ENCODE data around the gene NPEPL1. TPM values are rescaled to one million over a fixed set of nuclear protein-coding genes. Genes with fewer than 3 reads are reported as not detected.

NPEPL1 gene
- total and polyA plus RNA-seq, 3 experiments from 2014 or later, result 6.8 to 18.6 (median 15.3) TPM

DNA sequence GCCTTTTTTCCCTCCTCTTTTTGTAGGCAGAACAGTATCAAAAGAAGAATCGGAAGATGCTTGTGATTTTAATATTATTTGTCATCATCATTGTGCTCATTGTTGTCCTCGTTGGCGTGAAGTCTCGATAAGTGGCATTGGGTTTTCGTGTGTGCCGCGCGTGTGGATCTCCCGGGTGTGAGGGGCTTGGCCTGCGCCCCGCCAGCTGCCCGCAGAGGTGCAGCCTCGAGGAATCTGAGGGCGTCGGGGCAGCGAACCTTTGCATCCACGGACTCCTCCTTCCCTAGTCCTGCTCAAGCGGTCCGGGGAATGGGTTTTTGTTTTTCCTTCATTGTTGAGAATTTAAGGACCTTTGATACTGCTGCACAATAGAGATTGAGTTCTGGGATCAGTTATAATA, 16.4 kb upstream of the NPEPL1 start:
- peaks cover 0 to 6% (median 1%) of the 10 kb centered on the region in 3 donors for H3K4me1 Mint-ChIP-seq
- Histone ChIP-seq H3K4me1 (ENCODE audit: insufficient read depth, low read length) (no peaks in the 10 kb centered on the region), H3K36me3 (ENCODE audit: insufficient read depth, low read length) (peaks cover 35% of the 10 kb centered on the region), H3K27ac (ENCODE audit: low read depth, low read length) (no peak overlapping the region), H3K9me3 (ENCODE audit: low read length) (no peaks in the 10 kb centered on the region), H3K27me3 (ENCODE audit: insufficient read depth, low read length, poor library complexity, severe bottlenecking) (no peaks in the 10 kb centered on the region), H3K4me3 (ENCODE audit: low read length) (no peak overlapping the region)
- H3K27me3 Mint-ChIP-seq, result no peaks in the 10 kb centered on the region
- H3K27ac Mint-ChIP-seq, result peak overlapping the region in 2 of 8 donors; percentile 24 to 87
- DNase-seq, result no peak
- CTCF ChIA-PET, result interaction anchor here (1.5 kb wide), 1 partner anchor 15 kb away, joined by 3 read pairs; no protein-coding TSS in a partner anchor
- no peaks in the 10 kb centered on the region for H3K9me3 Mint-ChIP-seq
- no peak overlapping the region for H3K4me3 Mint-ChIP-seq
- H3K36me3 Mint-ChIP-seq, result peaks cover 0 to 85% (median 24%) of the 10 kb centered on the region in 3 donors
- POLR2A ChIA-PET, result no interaction called here

DNA sequence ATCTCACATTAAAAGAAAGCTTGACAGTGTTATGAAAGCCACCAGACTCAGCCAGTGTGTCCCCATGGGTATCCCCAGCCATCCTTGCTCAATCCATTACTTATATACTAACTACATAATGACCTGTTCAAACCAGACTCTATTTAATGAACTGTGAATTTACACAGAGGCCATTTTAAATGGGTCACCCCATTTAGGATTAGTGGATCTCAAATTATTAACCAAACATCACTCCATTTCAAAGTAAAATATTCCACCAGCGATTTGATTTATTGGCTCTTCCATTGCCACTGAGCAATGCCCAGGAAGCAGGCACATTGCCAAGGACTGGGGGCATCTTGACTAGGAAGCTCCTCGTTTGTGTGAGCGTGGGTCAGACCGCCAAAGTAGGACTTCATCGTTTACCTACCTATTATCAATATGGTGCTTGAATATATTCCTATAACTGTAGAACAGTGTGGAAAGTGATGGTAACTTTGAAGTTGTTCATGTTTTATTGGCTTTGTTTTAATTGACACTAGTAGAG, 15.5 kb upstream of the NPEPL1 start:
- peaks cover 35% of the 10 kb centered on the region for H3K36me3 ChIP-seq (ENCODE audit: insufficient read depth, low read length)
- Mint-ChIP-seq H3K4me3 (no peak overlapping the region), H3K27me3 (no peaks in the 10 kb centered on the region), H3K9me3 (no peaks in the 10 kb centered on the region), H3K27ac (peak overlapping the region in 2 of 8 donors; percentile 36 to 60), H3K4me1 (peaks cover 0 to 6% (median 1%) of the 10 kb centered on the region in 3 donors), H3K36me3 (peaks cover 0 to 82% (median 24%) of the 10 kb centered on the region in 3 donors)
- no peak overlapping the region for H3K4me3 ChIP-seq (ENCODE audit: low read length)
- no peaks in the 10 kb centered on the region for H3K27me3 ChIP-seq (ENCODE audit: insufficient read depth, low read length, poor library complexity, severe bottlenecking)
- CTCF ChIA-PET, result interaction anchor here (1.5 kb wide), 1 partner anchor 14 kb away, joined by 3 read pairs; no protein-coding TSS in a partner anchor
- POLR2A ChIA-PET, result no interaction called here
- no peak overlapping the region for H3K27ac ChIP-seq (ENCODE audit: low read depth, low read length)
- DNase-seq, result no peak
- H3K9me3 ChIP-seq (ENCODE audit: low read length), result no peaks in the 10 kb centered on the region
- no peaks in the 10 kb centered on the region for H3K4me1 ChIP-seq (ENCODE audit: insufficient read depth, low read length)

DNA sequence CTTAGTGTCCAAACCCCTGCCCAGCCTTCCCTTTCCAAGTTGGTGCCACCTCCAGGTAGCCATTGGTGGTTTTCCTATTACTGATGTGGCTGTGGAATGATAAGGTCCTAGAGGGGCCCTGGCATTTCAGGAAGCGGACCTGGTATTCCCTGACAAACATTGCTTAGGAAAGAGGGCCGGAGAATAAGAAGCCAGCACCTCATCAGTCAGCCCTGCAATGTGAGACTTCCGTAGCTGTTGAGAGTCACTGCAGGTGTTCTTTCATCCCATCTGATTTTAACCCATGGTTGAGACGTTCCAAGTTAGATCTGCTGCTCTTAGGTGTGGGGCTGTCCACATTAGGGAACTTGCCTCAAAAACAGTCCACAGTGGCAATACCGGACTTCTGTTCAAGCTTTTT, 14.8 kb upstream of the NPEPL1 start:
- H3K4me3 Mint-ChIP-seq, result no peak overlapping the region
- Histone ChIP-seq H3K27ac (ENCODE audit: low read depth, low read length) (no peak overlapping the region), H3K36me3 (ENCODE audit: insufficient read depth, low read length) (peaks cover 30% of the 10 kb centered on the region), H3K4me3 (ENCODE audit: low read length) (no peak overlapping the region), H3K4me1 (ENCODE audit: insufficient read depth, low read length) (no peaks in the 10 kb centered on the region), H3K9me3 (ENCODE audit: low read length) (no peaks in the 10 kb centered on the region), H3K27me3 (ENCODE audit: insufficient read depth, low read length, poor library complexity, severe bottlenecking) (no peaks in the 10 kb centered on the region)
- H3K4me1 Mint-ChIP-seq, result peaks cover 0 to 10% (median 1%) of the 10 kb centered on the region in 3 donors
- H3K27ac Mint-ChIP-seq, result no peak overlapping the region
- POLR2A ChIA-PET, result interaction anchor here (0.6 kb wide), 1 partner anchor 27 kb away, joined by 4 read pairs; no protein-coding TSS in a partner anchor
- peaks cover 0 to 84% (median 21%) of the 10 kb centered on the region in 3 donors for H3K36me3 Mint-ChIP-seq
- DNase-seq, result no peak
- H3K9me3 Mint-ChIP-seq, result no peaks in the 10 kb centered on the region
- no peaks in the 10 kb centered on the region for H3K27me3 Mint-ChIP-seq
- CTCF ChIA-PET, result interaction anchor here (1.5 kb wide), 1 partner anchor 14 kb away, joined by 3 read pairs; no protein-coding TSS in a partner anchor

DNA sequence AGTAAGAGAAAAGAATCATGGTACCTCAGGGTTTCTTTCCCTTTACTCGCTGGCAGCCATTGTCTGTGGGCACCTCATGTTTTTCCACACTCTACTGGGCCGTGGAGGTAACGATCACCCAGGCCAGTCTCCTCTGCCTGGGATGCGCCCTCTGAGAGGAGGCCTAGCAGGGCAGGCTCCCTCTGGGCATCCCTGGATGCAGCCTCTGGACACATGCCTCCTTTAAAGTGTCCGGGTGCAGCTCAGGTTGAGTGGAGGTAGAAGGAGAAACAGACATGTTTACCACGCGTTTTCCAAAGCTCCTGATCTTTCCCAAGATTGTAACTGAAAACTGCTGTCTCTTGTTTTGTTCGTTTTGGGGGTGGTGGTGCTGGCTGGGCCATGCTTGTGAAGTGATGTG, 13.8 kb upstream of the NPEPL1 start:
- no peaks in the 10 kb centered on the region for H3K9me3 Mint-ChIP-seq
- H3K4me1 Mint-ChIP-seq, result peaks cover 0 to 10% (median 1%) of the 10 kb centered on the region in 3 donors

DNA sequence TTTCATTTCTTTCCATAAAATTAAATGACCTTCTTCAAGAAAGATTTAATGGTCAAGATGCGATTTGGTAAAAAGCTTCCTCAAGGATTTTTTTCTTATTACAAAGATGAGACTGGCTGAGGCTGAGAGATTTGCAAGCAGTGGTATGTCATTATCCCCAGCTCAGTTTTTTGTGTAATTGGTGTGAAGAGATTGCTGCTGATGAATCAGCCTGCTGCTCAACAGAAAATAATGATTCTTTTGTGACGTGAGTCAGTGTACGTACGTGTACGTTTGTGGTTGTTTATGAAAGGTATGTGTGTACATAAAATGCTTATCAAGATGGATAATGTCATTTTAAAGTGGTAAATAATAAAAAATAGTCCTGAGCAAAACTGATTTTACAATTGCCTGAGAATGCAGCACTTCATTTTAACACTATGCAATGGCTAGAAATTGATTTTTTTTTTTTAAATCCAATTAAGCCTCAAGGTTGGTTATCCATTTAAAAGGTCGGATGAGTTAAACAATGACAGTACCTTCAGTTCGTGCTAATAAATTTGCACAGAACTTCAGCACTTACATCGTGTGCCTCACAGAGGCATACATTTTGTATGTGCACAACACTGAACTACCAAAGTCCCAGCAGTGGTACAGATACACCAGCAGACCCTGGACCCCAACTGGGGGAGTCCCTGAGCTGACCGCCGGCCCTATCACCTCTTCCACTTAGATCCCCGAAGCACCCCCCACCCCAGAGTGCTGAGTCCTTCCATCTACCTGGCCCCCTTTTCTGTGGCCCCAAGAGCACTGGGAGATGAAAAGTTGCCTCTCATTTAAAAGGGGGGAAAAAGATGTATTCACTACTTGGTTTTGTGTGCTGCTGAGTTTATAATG, 9.7 kb upstream of the NPEPL1 start:
- Mint-ChIP-seq H3K4me1 (peaks cover 0 to 10% (median 0%) of the 10 kb centered on the region in 3 donors), H3K36me3 (peaks cover 0 to 58% (median 9%) of the 10 kb centered on the region in 3 donors), H3K27me3 (peaks cover 0 to 2% of the 10 kb centered on the region in 2 donors), H3K9me3 (peaks cover 0 to 3% (median 0%) of the 10 kb centered on the region in 5 donors), H3K27ac (peak overlapping the region in 2 of 8 donors; percentile 45 to 75), H3K4me3 (no peak overlapping the region)
- no peaks in the 10 kb centered on the region for H3K9me3 ChIP-seq (ENCODE audit: low read length)
- DNase-seq, result no peak
- H3K27ac ChIP-seq (ENCODE audit: low read depth, low read length), result no peak overlapping the region
- H3K36me3 ChIP-seq (ENCODE audit: insufficient read depth, low read length), result peaks cover 3% of the 10 kb centered on the region
- no peaks in the 10 kb centered on the region for H3K27me3 ChIP-seq (ENCODE audit: insufficient read depth, low read length, poor library complexity, severe bottlenecking)
- H3K4me3 ChIP-seq (ENCODE audit: low read length), result no peak overlapping the region
- CTCF ChIA-PET, result no interaction called here
- POLR2A ChIA-PET, result no interaction called here
- no peaks in the 10 kb centered on the region for H3K4me1 ChIP-seq (ENCODE audit: insufficient read depth, low read length)

More for the DNA sequence above, 13.8 kb upstream of the NPEPL1 start:
- Histone ChIP-seq H3K27me3 (ENCODE audit: insufficient read depth, low read length, poor library complexity, severe bottlenecking) (no peaks in the 10 kb centered on the region), H3K27ac (ENCODE audit: low read depth, low read length) (no peak overlapping the region), H3K36me3 (ENCODE audit: insufficient read depth, low read length) (peaks cover 20% of the 10 kb centered on the region), H3K9me3 (ENCODE audit: low read length) (no peaks in the 10 kb centered on the region), H3K4me3 (ENCODE audit: low read length) (no peak overlapping the region), H3K4me1 (ENCODE audit: insufficient read depth, low read length) (no peaks in the 10 kb centered on the region)
- ChIA-PET POLR2A (no interaction called here), CTCF (no interaction called here)
- H3K4me3 Mint-ChIP-seq, result no peak overlapping the region
- H3K36me3 Mint-ChIP-seq, result peaks cover 0 to 80% (median 18%) of the 10 kb centered on the region in 3 donors
- no peak for DNase-seq
- no peak overlapping the region for H3K27ac Mint-ChIP-seq
- H3K27me3 Mint-ChIP-seq, result no peaks in the 10 kb centered on the region

DNA sequence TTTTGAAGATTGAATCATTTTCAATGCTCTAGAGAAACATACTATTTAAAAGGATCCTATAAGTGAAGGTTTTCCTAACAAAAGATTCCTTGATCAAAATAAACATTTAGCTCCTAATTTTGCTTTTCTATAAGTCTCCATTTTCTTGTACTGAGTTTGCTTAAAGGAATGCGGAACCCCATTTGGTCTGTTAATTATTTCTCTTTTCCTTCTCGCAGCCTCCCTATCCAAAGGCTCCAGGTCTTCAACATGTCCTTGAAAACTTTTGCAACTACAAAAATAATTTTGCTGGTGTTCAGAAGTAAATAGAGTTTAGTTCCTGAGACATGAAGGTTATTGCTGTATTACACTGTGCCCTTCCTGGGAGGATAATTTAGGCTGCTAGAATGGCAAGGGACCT, 8.3 kb upstream of the NPEPL1 start:
- peak overlapping the region in 1 of 8 donors; percentile 33 for H3K27ac Mint-ChIP-seq
- H3K4me1 Mint-ChIP-seq, result peaks cover 0 to 4% (median 0%) of the 10 kb centered on the region in 3 donors
- CTCF ChIA-PET, result no interaction called here

DNA sequence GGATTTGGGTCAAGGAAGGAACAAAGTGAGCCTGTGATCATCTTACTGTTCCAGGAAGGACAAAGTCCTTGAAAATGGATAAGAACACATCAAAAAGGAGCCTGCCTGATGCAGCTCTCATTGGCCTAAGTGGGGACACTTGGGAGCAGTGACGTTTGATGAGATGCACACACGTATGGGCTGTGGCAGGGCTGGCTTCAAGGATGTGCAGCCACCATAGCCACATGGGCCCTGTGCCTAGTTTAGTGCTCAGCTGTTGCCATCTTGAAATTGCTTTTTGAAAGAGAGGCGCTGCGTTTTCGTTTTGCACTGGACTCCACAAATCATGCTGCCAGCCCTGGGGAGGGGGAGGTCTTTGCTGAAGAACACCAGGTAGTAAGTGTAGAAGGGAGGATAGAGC, 6.6 kb upstream of the NPEPL1 start:
- peaks cover 0 to 8% (median 0%) of the 10 kb centered on the region in 3 donors for H3K4me1 Mint-ChIP-seq
- Histone ChIP-seq H3K4me3 (ENCODE audit: low read length) (no peak overlapping the region), H3K4me1 (ENCODE audit: insufficient read depth, low read length) (no peaks in the 10 kb centered on the region), H3K27ac (ENCODE audit: low read depth, low read length) (no peak overlapping the region), H3K9me3 (ENCODE audit: low read length) (no peaks in the 10 kb centered on the region), H3K36me3 (ENCODE audit: insufficient read depth, low read length) (no peaks in the 10 kb centered on the region), H3K27me3 (ENCODE audit: insufficient read depth, low read length, poor library complexity, severe bottlenecking) (no peaks in the 10 kb centered on the region)
- H3K36me3 Mint-ChIP-seq, result peaks cover 0 to 36% (median 13%) of the 10 kb centered on the region in 3 donors
- peak overlapping the region in 1 of 7 donors; percentile 7 for H3K4me3 Mint-ChIP-seq
- H3K27ac Mint-ChIP-seq, result peak overlapping the region in 1 of 8 donors; percentile 36
- H3K9me3 Mint-ChIP-seq, result peaks cover 0 to 3% (median 0%) of the 10 kb centered on the region in 5 donors
- peaks cover 0 to 2% of the 10 kb centered on the region in 2 donors for H3K27me3 Mint-ChIP-seq
- ChIA-PET CTCF (no interaction called here), POLR2A (no interaction called here)
- DNase-seq, result no peak

More for the DNA sequence above, 8.3 kb upstream of the NPEPL1 start:
- H3K27me3 ChIP-seq (ENCODE audit: insufficient read depth, low read length, poor library complexity, severe bottlenecking), result no peaks in the 10 kb centered on the region
- H3K36me3 ChIP-seq (ENCODE audit: insufficient read depth, low read length), result peaks cover 3% of the 10 kb centered on the region
- H3K4me3 Mint-ChIP-seq, result no peak overlapping the region
- H3K9me3 ChIP-seq (ENCODE audit: low read length), result no peaks in the 10 kb centered on the region
- H3K27ac ChIP-seq (ENCODE audit: low read depth, low read length), result no peak overlapping the region
- H3K4me1 ChIP-seq (ENCODE audit: insufficient read depth, low read length), result no peaks in the 10 kb centered on the region
- POLR2A ChIA-PET, result no interaction called here
- H3K9me3 Mint-ChIP-seq, result peaks cover 0 to 3% (median 0%) of the 10 kb centered on the region in 5 donors
- no peak overlapping the region for H3K4me3 ChIP-seq (ENCODE audit: low read length)
- DNase-seq, result no peak
- peaks cover 0 to 50% (median 11%) of the 10 kb centered on the region in 3 donors for H3K36me3 Mint-ChIP-seq
- H3K27me3 Mint-ChIP-seq, result peaks cover 0 to 2% of the 10 kb centered on the region in 2 donors

DNA sequence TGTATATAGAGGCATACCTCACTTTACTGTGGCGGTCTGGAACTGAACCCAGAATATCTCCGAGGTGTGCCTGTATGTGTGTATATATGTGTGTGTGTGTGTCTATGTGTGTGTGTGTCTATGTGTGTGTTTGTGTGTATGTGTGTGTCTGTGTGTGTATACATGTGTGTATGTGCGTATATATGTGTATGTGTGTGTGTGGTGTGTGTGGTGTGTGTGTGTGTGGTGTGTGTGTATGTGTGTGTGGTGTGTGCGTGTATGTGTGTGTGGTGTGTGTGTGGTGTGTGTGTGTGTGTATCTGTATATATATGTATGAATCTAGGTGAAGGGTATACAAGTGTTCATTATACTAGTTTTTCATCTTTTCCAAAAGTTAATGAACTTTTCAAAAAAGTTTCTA, 4.2 kb upstream of the NPEPL1 start:
- CTCF ChIA-PET, result no interaction called here

More for the DNA sequence above, 4.2 kb upstream of the NPEPL1 start:
- no peaks in the 10 kb centered on the region for H3K9me3 ChIP-seq (ENCODE audit: low read length)
- no peak overlapping the region for H3K4me3 ChIP-seq (ENCODE audit: low read length)
- peaks cover 3% of the 10 kb centered on the region for H3K4me1 ChIP-seq (ENCODE audit: insufficient read depth, low read length)
- no peaks in the 10 kb centered on the region for H3K27me3 ChIP-seq (ENCODE audit: insufficient read depth, low read length, poor library complexity, severe bottlenecking)
- H3K27ac Mint-ChIP-seq, result peak overlapping the region in 4 of 8 donors; percentile 22 to 64 (median 34)
- peak overlapping the region in 1 of 7 donors; percentile 12 for H3K4me3 Mint-ChIP-seq
- POLR2A ChIA-PET, result no interaction called here
- no peak overlapping the region for H3K27ac ChIP-seq (ENCODE audit: low read depth, low read length)
- no peaks in the 10 kb centered on the region for H3K36me3 ChIP-seq (ENCODE audit: insufficient read depth, low read length)
- peaks cover 0 to 3% (median 0%) of the 10 kb centered on the region in 5 donors for H3K9me3 Mint-ChIP-seq
- DNase-seq, result no peak
- H3K4me1 Mint-ChIP-seq, result peaks cover 0 to 4% (median 4%) of the 10 kb centered on the region in 3 donors
- H3K36me3 Mint-ChIP-seq, result peaks cover 0 to 22% (median 13%) of the 10 kb centered on the region in 3 donors
- peaks cover 0 to 2% of the 10 kb centered on the region in 2 donors for H3K27me3 Mint-ChIP-seq
